ENCODE results near the gene FRMD7.

- TF ChIP-seq CTCF (IDR thresholded peaks at IDR 0.05) (no peak), POLR2A (IDR thresholded peaks at IDR 0.05; ENCODE audit: low read depth) (no peak), POLR2AphosphoS5 (IDR thresholded peaks at IDR 0.05) (no peak), EP300 (IDR thresholded peaks at IDR 0.05) (no peak)
These were observed 9.5 kb downstream of the FRMD7 start for GRCh38 chrX:132118358-132118757.
